ENCODE data around the gene ATP11B.
"Not testable (repeated sequence)": the region's sequence is repeated elsewhere in the genome, so short reads cannot be mapped to it uniquely, and the experiment has no call there.

- not testable (repeated sequence) for TF ChIP-seq CTCF, EP300 (IDR thresholded peaks at IDR 0.05)
These were observed 77.6 kb downstream of the ATP11B start for GRCh38 chr3:182870917-182871316.
